Psoas muscle (tissue), 8 donors: ENCODE data around the gene UBC. TPM values are rescaled to one million over a fixed set of nuclear protein-coding genes. Genes with fewer than 3 reads are reported as not detected.
"Not testable (repeated sequence)": the region's sequence is repeated elsewhere in the genome, so short reads cannot be mapped to it uniquely, and the experiment has no call there.

Source experiments
- ATAC-seq, 4 donors: fragments of 200-7000 bp; cut with Tn5 transposase; one replicate each; pipeline ENCODE4 v1.9.1; 2020; ENCODE audit warnings: moderate library complexity in 3 of 4, mild to moderate bottlenecking in 2 of 4
- DNase-seq, 2 donors: peaks; one replicate each; pipeline ENCODE4 v3.0.0-alpha.2; 2020
- H3K27ac ChIP-seq: fragments of 200-600 bp; one replicate; pipeline ENCODE4 v1.8.0; 2022
- H3K27me3 ChIP-seq, 3 donors: fragments of 200-600 bp in 1 of 3; one replicate each; pipeline versions ENCODE4 v1.6.1 to v1.8.0; 2013 to 2022; ENCODE audit warnings: low read length in 2 of 3, mild to moderate bottlenecking in 2 of 3, moderate library complexity in 1 of 3; ENCODE audit not compliant: insufficient read depth in 3 of 3
- H3K36me3 ChIP-seq, 2 donors: fragments of 200-600 bp in 1 of 2; one replicate each; pipeline versions ENCODE4 v1.6.1 to v1.8.0; 2013 to 2022; ENCODE audit warnings: low read depth in 1 of 2, mild to moderate bottlenecking in 1 of 2, moderate library complexity in 1 of 2; ENCODE audit not compliant: insufficient read depth in 1 of 2
- H3K4me1 ChIP-seq: fragments of 200-600 bp; one replicate; pipeline ENCODE4 v1.8.0; 2022
- H3K4me3 ChIP-seq: fragments of 200-600 bp; one replicate; pipeline ENCODE4 v1.8.0; 2022; ENCODE audit warnings: mild to moderate bottlenecking
- H3K9me3 ChIP-seq: fragments of 200-600 bp; one replicate; pipeline ENCODE4 v1.8.0; 2022
- WGBS, 3 donors: extraction: QIAGEN DNeasy Blood & Tissue Kit; methylation state at CpG; one replicate each; pipeline versions ENCODE4 v1.1.6 to v1.1.7; 2013; 5-methylcytosine and 5-hydroxymethylcytosine counted together
- intact Hi-C, 2 donors: fragments of 100-400 bp; cut with DNase I; formaldehyde crosslinking; loops; one replicate each; pipeline versions ENCODE4 v1.11.0 to v1.14.2; 2022
- polyA plus RNA-seq, 3 donors: library from polyadenylated mRNA; stranded (reverse); fragments of 200-250 nt; gene quantifications; one replicate each; pipeline ENCODE4 v1.2.3, GENCODE V29; 2013
- total RNA-seq, 4 donors: library from RNA; stranded (reverse); fragmentation: NEBNext Ultra II Directional in 2 of 4; extraction: Animal tissue kit (Norgen Biotek cat#: 25700) in 2 of 4; gene quantifications; one replicate each; pipeline versions ENCODE4 v1.2.1 to v1.2.4, GENCODE V29; 2021 to 2023
- TF ChIP-seq, protein P1 (sequence below): fragments of 200-600 bp; IDR thresholded peaks from one replicate; pipeline ENCODE4 v1.8.0; 2022; ENCODE audit warnings: antibody characterized with exemption
- donor health status: healthy with polysubstance abuse.
- donor health status: DM: no; HTN: no; CAD: no; lungs with moderate emphysema.
- donor health status: Bipolar disorder and iron deficiency.
- donor health status: healthy.
- donor health status: DM: yes; HTN: yes; CAD: no.
- donor health status: DM: no; HTN: no; CAD: no.
- donor health status: DM: no; HTN: no; CAD: no.
- donor health status: DM: yes; HTN: yes; CAD: no.

UBC gene
- total and polyA plus RNA-seq, 7 donors: 2,036 to 18,039 (median 2,719) TPM

DNA sequence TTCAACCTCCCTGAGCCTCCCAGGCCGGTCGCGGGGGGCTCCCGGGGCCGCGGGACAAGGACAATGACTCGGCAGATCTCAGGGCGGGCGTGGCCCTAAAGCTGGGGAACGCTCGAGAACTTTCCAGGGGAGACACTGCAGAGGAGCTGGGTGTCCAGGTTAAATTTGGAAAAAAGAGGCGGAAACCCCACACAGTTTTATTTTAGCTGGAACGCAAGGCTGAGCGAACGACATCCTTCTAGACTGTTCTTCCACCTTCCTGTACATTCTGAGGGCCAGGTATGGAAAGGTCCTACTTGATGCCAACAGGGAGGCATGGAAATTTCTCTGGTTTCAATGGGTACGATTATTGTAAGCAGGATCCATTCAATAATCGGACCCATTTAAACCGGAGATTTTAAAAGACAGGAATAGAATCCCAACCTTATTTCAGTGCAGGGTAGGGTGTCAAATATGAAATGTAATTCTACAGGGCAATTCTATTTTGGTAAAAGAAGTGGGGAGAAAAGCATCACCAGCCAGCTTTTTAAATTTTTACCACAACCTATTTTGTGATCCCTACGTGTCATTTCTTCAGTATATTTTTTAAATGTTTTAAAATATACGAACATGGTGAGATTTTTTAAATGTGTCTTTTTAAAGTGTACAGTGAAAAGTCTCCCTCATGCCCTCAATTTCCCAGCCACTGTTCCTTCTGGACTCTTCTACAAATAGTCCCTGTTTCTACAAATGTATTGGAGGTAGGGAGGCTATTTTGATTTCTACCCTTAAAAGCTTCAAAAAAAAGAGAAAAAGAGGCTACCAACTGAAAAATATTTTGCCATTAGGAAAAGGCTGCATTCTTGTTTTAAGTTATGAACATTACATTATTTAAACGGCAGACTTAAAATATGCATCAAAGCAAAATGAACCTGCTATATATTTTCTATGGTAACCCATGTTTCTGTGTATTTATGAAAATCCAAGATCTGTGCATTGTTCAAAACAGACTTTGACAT is 1.1 kb upstream of the UBC start:
- ATAC-seq (peak; percentile 23 to 38 (median 29)), DNase-seq (peak; percentile 79 to 88)
- Histone ChIP-seq H3K9me3 (no peaks in the 10 kb centered on the region), H3K36me3 (peaks cover 3 to 28% of the 10 kb centered on the region in 2 donors), H3K27ac (peak overlapping the region; percentile 100), H3K4me1 (peaks cover 35% of the 10 kb centered on the region), H3K4me3 (peak overlapping the region; percentile 94), H3K27me3 (no peaks in the 10 kb centered on the region)
- WGBS, 3 donors: 5 to 9% (median 5%) methylated on average over 21 of the region's 21 CpGs
- TF ChIP-seq, protein P1, sequence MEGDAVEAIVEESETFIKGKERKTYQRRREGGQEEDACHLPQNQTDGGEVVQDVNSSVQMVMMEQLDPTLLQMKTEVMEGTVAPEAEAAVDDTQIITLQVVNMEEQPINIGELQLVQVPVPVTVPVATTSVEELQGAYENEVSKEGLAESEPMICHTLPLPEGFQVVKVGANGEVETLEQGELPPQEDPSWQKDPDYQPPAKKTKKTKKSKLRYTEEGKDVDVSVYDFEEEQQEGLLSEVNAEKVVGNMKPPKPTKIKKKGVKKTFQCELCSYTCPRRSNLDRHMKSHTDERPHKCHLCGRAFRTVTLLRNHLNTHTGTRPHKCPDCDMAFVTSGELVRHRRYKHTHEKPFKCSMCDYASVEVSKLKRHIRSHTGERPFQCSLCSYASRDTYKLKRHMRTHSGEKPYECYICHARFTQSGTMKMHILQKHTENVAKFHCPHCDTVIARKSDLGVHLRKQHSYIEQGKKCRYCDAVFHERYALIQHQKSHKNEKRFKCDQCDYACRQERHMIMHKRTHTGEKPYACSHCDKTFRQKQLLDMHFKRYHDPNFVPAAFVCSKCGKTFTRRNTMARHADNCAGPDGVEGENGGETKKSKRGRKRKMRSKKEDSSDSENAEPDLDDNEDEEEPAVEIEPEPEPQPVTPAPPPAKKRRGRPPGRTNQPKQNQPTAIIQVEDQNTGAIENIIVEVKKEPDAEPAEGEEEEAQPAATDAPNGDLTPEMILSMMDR: no peak
- intact Hi-C loops: loop anchor here in 1 of 2 donors (2.0 kb wide), 1 partner anchor 23 kb away; no protein-coding TSS in a partner anchor

DNA sequence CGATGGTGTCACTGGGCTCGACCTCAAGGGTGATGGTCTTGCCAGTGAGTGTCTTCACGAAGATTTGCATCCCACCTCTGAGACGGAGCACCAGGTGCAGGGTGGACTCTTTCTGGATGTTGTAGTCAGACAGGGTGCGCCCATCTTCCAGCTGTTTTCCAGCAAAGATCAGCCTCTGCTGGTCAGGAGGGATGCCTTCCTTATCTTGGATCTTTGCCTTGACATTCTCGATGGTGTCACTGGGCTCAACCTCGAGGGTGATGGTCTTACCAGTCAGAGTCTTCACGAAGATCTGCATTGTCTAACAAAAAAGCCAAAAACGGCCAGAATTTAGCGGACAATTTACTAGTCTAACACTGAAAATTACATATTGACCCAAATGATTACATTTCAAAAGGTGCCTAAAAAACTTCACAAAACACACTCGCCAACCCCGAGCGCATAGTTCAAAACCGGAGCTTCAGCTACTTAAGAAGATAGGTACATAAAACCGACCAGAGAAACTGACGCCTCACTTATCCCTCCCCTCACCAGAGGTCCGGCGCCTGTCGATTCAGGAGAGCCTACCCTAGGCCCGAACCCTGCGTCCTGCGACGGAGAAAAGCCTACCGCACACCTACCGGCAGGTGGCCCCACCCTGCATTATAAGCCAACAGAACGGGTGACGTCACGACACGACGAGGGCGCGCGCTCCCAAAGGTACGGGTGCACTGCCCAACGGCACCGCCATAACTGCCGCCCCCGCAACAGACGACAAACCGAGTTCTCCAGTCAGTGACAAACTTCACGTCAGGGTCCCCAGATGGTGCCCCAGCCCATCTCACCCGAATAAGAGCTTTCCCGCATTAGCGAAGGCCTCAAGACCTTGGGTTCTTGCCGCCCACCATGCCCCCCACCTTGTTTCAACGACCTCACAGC is 717 bp downstream of the UBC start:
- TF ChIP-seq, protein P1: peak; percentile 55
- WGBS, 3 donors: 1 to 3% (median 2%) methylated on average over 46 of the region's 46 CpGs
- no peaks in the 10 kb centered on the region for H3K9me3 ChIP-seq
- ATAC-seq (peak; percentile 28 to 45 (median 34)), DNase-seq (peak; percentile 88 to 95)
- peak overlapping the region; percentile 94 for H3K4me3 ChIP-seq
- peak overlapping the region; percentile 100 for H3K27ac ChIP-seq
- H3K36me3 ChIP-seq: peaks cover 3 to 29% of the 10 kb centered on the region in 2 donors
- H3K27me3 ChIP-seq: no peaks in the 10 kb centered on the region
- peaks cover 28% of the 10 kb centered on the region for H3K4me1 ChIP-seq
- intact Hi-C loops: loop anchor here in 1 of 2 donors (2.0 kb wide), 1 partner anchor 25 kb away; no protein-coding TSS in a partner anchor

DNA sequence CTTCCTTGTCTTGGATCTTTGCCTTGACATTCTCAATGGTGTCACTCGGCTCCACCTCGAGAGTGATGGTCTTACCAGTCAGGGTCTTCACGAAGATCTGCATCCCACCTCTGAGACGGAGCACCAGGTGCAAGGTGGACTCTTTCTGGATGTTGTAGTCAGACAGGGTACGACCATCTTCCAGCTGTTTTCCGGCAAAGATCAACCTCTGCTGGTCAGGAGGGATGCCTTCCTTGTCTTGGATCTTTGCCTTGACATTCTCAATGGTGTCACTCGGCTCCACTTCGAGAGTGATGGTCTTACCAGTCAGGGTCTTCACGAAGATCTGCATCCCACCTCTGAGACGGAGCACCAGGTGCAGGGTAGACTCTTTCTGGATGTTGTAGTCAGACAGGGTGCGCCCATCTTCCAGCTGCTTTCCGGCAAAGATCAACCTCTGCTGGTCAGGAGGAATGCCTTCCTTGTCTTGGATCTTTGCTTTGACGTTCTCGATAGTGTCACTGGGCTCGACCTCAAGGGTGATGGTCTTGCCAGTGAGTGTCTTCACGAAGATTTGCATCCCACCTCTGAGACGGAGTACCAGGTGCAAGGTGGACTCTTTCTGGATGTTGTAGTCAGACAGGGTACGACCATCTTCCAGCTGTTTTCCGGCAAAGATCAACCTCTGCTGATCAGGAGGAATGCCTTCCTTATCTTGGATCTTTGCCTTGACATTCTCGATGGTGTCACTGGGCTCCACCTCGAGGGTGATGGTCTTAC is 1.7 kb downstream of the UBC start:
- H3K27ac ChIP-seq: peak overlapping the region; percentile 100
- H3K9me3 ChIP-seq, ATAC-seq, DNase-seq, intact Hi-C loops, H3K27me3 ChIP-seq: not testable (repeated sequence)
- H3K4me1 ChIP-seq: peaks cover 25% of the 10 kb centered on the region
- peak overlapping the region; percentile 94 for H3K4me3 ChIP-seq
- peaks cover 3 to 29% of the 10 kb centered on the region in 2 donors for H3K36me3 ChIP-seq
- 26 to 33% (median 28%) methylated on average over 16 to 18 of the region's 21 CpGs for WGBS, 3 donors

DNA sequence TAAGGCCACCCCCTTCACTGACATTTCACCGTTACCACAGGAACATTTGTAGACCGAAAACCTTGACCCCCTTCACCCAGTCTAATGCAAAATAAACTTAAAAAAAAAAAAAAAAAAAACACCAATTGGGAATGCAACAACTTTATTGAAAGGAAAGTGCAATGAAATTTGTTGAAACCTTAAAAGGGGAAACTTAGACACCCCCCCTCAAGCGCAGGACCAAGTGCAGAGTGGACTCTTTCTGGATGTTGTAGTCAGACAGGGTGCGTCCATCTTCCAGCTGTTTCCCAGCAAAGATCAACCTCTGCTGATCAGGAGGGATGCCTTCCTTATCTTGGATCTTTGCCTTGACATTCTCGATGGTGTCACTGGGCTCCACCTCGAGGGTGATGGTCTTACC is 2.9 kb downstream of the UBC start:
- DNase-seq, ATAC-seq, H3K27me3 ChIP-seq, intact Hi-C loops, H3K9me3 ChIP-seq: not testable (repeated sequence)
- peak overlapping the region; percentile 62 for H3K4me3 ChIP-seq
- H3K4me1 ChIP-seq: peaks cover 22% of the 10 kb centered on the region
- peaks cover 3 to 29% of the 10 kb centered on the region in 2 donors for H3K36me3 ChIP-seq
- 45 to 61% (median 48%) methylated on average over 5 to 6 of the region's 6 CpGs for WGBS, 3 donors
- peak overlapping the region; percentile 75 for H3K27ac ChIP-seq
